HG02759 (cell line): ENCODE results near the gene SAMD10.

Experiments
- ATAC-seq: cut with Tn5 transposase; IDR thresholded peaks from one replicate; pipeline ENCODE4 v1.9.1; 2021; ENCODE audit warnings: mild to moderate bottlenecking, moderate library complexity; ENCODE audit not compliant: unreplicated experiment

SAMD10 gene

DNA sequence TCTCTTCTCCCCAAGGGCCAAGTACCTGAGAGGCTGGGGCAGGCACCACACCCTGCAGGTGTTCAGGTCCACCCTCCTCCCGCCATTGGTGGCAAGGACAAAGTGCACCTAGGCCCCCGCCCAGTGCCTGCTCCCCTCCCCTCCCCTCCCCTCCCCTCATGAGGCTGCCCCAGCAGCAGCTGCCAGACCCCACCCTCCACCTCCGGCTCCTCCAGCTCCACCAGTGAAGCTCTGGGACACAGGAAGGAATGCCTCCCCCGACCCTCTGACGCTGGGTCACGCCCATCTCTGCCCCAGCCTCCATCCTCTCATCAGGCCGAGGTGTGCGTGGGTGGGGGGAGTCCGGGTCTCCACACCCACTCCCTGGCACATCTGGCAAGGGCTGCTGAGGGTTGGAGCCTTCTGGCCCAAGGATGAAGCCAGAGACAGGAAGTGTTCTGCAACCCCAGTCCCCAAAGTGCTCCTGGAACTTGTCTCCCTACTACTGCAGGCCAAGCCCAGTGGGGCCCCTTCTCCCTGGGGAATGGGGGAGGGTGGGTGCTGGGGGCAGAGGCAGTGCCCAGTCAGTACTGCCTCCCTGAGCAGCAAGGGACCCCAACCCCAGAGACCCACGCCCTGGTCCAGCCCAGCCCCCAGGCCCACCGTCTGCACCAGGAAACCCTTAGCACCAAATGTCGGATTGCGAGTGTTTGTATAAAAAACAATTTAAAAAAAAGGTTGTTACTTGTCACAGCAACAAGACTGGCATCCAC lies 21.6 kb downstream of the SAMD10 start:
- no peak for ATAC-seq

- peak; percentile 28 for ATAC-seq
Measured at GRCh38 chr20:63957004-63957689, 22.3 kb downstream of the SAMD10 start.

- ATAC-seq: no peak
Measured at GRCh38 chr20:63956664-63957003, 22.8 kb downstream of the SAMD10 start.

- ATAC-seq: peak; percentile 78
Measured at GRCh38 chr20:63955827-63956663, 23.4 kb downstream of the SAMD10 start, which contains the start of gene UCKL1. Gene UCKL1, minus strand, starts transcription at chr20:63956416. Its CDS starts 44 bp downstream, at chr20:63956372.

- peak; percentile 20 for ATAC-seq
Measured at GRCh38 chr20:63955281-63955826, 24.1 kb downstream of the SAMD10 start.

DNA sequence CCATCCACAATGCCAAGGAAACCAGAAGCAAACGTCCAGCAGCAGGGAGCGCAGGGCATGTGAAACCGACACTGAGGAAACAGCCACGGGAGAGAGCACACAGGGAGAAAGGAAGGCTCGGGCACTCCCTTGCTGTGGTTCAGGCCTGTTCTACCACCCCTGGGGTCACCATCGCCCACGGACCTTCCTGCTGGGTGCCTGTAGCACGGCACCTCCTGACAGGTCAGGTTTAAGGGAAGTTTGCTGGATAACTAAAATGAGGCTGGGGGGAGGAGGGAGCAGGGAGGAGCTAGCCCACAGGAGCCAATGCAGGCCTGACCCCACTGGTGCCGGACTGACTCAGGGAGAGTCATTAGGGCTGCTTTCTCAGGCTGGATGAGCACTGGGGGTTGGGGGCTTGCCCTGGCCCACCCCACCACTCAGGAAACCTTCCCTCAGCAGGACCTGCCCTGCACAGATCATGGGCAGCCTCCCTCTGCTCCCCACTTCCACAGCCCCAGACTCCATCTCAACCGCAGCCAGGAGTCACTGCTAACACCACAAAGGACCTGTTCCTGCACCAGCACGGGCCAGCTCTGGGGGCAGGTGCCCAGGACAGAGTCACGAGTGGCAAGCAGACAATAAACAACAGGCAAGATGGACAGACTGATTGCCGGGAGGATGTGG lies 25.5 kb downstream of the SAMD10 start:
- no peak for ATAC-seq

DNA sequence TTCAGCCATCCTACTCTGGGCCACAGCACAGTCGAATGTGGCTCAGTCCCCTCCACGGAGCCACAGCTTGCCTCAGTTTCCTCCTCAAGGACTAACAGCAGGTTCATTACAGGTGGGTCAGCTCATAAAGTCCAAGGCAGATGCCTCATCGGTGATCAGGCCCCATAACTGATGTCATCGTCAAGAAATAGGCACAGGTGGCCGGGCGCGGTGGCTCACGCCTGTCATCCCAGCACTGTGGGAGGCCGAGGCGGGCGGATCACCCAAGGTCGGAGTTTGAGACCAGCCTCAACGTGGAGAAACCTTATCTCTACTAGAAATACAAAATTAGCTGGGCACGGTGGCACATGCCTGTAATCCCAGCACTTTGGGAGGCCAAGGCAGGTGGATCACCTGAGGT lies 26.7 kb downstream of the SAMD10 start:
- ATAC-seq: no peak

DNA sequence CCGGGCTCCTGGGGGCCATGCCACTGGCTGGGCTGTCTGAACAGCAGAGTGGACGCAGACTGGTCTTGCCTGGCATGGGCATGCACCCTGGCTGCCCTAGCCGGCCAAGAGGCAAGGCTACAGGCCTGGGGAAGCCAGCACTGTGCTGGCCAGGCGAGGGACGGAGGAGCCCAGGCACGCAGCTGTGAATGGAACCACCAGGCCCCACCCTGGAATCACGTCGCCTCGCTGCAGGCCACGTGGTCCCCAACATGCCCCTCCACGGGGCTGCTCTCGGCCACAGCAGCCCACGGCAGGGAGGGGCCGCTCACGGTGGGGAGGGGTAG lies 27.3 kb downstream of the SAMD10 start:
- ATAC-seq: no peak

GRCh38 chr20:63951398-63952209 lies 27.8 kb downstream of the SAMD10 start:
- no peak for ATAC-seq

DNA sequence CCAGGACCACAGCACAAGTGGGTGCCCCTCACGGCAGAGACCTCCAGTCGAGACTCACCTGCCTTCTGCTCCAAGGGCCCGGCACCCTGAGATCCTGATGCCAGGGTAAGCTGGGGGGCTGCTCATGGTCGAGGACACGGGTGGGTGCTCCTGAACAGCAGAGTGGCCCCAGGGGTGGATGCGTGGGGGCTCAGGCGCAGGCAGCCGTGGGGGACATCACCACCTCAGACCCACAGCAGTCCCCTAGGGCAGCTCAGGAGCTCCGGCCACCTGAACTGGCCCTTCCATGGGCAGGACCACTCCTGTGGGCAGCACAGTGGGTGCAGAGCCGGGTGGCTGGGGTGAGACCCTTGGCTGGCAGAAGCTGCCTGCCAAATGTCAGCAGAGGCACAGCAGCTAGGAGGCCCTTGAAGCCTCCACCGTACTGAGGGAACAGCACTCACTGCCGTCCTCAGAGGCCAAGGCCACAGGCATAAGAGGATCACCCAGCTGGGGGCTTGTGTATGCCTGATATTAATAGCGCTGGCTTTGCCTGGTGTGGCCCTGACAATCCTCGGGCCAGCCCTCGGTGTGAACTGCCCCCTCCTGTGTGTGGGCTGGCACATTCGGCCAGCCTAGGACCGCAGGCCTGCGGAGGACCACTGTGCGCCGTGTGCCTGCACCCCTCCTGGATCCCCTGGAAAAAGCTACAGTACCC lies 28.6 kb downstream of the SAMD10 start:
- ATAC-seq: no peak

DNA sequence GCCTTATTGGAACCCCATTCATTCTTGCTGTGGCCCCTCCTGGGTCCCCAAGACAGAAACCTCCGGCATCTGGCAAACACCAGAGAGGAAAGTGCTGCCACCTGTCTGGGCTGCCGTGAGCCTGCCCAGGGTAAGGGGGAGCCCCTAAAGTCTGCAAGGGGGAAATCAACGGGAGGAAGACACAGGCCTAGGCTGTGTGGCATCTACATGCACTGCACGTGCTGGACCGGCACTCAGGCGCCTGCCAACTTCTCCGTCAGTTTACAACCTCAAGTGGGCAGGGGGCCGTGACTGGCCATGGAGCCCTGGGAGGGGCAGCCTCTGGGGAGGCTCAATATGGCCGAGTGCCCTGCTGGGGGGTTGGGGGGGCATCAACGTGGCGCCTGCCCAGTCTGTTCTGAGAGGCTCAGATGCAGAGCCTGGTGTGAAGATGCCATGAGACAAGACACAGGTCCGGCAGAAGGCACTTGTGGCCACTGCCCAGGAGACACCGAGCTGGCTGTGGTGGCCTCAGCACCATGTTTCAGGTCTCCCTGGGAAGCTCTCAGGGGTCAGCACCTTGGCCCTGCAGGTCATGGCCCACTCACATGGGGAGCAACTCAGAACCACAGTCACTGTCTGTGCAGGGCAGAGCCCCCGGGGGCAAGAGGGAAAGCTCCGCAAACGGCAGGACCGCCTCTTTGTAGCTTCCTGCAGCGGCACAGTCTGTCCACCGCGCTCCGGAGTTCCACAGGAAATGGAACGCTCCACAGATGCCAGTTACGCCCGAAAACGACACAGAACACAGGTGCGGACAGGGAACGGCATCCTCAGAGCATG lies 31.6 kb downstream of the SAMD10 start:
- ATAC-seq: no peak

DNA sequence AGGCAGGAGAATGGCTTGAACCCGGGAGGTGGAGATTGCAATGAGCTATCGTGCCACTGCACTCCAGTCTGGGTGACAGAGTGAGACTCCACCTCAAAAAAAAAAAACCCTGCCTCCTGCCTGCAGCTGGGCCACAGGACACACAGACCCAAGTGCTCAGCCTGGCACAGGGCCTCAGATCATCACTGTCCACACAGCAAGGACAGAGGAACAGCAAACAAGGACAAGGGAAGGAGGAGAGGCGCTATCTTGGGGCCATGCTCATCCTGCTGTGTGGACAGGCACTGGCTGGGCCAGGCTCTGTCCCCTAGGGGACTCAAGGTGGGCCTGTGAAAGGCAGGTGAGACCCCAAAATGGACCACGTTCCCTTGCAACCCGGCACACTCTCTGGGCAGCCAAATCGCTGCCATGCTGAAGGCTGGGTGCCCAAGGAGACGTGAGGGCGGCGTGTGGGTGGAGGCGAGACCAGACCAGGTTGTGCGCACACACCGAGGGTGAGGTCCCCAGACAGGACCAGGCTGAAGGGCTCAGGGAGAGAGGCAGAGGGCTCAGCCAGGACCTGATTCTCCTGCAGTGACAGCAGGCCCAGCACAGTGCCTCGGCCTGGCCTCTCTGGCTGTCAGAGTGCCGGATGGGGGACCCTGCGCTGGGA lies 32.3 kb downstream of the SAMD10 start:
- no peak for ATAC-seq

- no peak for ATAC-seq
Measured at GRCh38 chr20:63945921-63946920, 33.2 kb downstream of the SAMD10 start.

GRCh38 chr20:63945031-63945658 lies 34.3 kb downstream of the SAMD10 start:
- no peak for ATAC-seq

DNA sequence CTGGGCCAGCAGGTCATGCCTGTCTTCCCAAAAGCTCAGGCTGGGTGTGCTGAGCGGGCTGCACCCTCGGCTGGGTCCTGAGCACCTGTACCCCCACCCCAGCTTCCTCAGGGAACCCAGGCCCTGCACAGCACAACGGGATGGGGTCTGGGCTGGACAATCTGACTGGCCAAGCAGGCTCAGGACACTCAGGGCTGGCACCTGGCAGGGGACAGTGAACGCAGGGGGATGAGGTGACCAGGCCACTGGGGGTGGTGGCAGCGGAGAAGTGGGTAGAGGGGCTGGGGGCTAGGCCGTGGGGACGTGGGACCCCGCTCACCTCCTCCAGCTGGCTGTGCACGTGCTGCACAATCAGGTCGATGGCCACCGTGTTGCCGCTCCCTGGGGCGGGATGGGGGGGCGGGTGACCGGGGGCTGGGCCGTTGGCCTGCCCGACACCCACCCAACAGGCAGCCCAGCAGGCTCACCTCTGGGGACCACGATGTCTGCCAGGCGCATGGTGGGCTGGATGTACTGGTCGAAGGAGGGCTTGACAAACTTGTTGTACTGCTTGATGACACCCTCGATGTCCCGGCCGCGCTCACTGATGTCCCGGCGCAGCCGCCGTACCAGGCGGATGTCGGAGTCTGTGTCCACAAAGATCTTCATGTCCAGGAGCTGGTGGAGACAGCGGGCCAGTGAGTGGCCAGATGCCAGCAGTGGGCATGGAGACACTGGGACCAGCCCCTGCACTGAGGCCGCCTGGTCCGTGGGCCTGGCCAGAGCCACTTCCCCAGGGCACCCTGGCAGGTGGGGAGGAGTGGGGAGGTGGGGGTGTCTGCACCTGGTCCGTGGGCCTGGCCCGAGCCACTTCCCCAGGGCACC lies 35.1 kb downstream of the SAMD10 start:
- no peak for ATAC-seq

DNA sequence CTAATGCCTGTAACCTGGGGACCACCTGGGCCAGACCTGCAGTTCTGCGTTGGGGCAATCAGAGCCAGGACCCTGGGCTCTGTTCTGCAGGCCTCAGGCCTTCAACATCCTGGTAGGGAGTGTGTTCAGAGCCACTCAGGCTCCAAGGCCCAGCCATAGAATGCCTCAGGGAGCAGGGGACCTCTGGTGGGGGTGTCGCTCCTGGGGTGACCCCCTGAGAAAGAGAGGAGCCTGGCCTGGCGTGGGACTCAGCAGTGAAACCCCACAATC lies 35.7 kb downstream of the SAMD10 start:
- ATAC-seq: no peak
